GM18907 (cell line): Measurements from ENCODE around the gene TMEM156.
"Not testable (repeated sequence)": the region's sequence is repeated elsewhere in the genome, so short reads cannot be mapped to it uniquely, and the experiment has no call there.

Source experiments
- ATAC-seq: cut with Tn5 transposase; IDR thresholded peaks from one replicate; pipeline ENCODE4 v1.9.1; 2021; ENCODE audit warnings: mild to moderate bottlenecking, moderate library complexity; ENCODE audit not compliant: unreplicated experiment

Gene TMEM156

GRCh38 chr4:38995660-38996005, 36.6 kb downstream of the TMEM156 start:
- no peak for ATAC-seq

DNA sequence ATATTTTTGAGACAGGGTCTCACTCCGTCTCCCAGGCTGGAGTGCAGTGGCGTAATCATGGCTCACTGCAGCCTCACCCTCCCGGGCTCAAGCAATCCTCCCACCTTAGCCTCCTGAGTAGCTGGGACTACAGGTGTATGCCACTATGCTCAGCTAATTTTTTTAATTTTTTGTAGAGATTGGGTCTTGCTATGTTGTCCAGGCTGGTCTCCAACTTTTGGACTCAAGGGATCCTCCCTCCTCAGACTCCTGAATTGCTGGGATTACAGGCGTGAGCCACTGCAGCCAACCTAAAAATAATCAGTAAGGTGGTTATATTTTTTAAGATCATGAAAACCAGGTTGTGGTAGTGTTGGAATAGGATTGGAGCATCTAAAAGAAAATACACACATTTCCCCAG, 38.1 kb downstream of the TMEM156 start:
- no peak for ATAC-seq

DNA sequence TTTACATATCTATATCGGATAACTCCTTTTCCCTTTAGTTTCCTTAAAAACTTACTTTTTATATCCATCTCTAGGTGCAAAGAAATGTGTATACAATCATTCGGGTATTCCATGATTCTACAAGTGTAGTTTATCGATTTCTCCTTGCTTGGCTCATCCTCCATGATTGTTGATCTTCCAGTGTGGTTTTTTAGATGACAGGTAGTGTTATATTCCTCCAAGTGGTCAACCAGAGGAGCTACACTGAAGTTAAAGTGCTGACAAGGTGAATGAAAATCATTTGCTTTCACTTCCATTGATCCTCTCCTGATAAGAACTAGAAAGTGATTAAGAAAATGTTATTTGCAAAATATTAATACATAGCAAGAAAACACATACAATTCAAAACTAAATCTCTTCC, 38.5 kb downstream of the TMEM156 start:
- no peak for ATAC-seq

- no peak for ATAC-seq
Observed at GRCh38 chr4:38990241-38990640, 42.0 kb downstream of the TMEM156 start.

DNA sequence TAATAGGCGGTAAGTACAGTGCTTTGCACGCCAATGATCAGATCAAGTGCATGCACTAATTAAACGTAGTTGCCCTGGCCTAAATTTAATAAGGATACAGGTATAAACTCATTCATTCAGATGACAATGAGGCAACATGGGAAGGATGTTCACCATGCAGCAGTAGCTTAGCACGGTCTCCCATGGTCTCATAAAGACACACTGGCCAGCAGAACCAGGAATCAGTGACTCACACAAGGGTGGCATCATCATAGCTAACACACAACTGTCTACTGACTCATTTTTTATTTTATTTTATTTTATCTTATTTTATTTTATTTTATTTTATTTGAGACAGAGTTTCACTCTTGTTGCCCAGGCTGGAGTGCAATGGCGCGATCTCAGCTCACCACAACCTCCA, 42.7 kb downstream of the TMEM156 start:
- no peak for ATAC-seq

DNA sequence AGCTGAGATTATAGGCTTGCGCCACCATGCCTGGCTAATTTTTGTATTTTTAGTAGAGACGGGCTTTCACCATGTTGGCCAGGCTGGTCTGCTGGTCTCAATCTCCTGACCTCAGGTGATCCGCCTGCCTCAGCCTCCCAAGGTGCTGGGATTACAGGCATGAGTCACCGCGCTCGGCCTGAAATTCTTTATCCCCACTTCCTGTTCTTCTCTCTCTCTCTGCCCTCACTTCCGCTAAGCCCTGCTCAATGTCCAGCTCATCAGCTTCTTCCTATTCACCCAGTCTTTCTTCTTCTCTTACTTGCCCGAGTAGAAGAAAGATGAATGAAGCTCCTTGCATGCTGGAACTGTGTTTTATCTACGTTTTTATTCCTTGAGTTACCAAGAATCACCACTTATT, 43.9 kb downstream of the TMEM156 start:
- ATAC-seq = not testable (repeated sequence)

- ATAC-seq = no peak
Observed at GRCh38 chr4:38987491-38987890, 44.7 kb downstream of the TMEM156 start.

GRCh38 chr4:38985410-38986100, 46.7 kb downstream of the TMEM156 start:
- ATAC-seq = no peak

- ATAC-seq = no peak
Observed at GRCh38 chr4:38983787-38984598, 48.2 kb downstream of the TMEM156 start.

DNA sequence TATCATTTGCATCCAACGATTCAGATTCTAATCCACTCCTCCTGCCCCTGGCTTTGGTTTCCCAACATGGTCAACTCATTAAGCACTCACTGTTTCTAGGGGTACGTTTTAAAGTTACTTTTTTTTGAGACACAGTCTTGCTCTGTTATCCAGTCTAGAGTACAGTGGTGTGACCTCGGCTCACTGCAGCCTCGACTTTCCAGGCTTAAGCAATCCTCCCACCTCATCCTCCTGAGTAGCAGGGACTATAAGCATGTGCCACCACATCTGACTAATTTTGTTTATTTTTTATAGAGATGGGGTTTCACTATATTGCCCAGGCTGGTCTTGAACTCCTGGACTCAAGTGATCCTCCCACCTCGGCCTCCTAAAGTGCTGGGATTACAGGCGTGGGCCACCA, 48.9 kb downstream of the TMEM156 start:
- no peak for ATAC-seq

GRCh38 chr4:38982361-38983095, 49.7 kb downstream of the TMEM156 start:
- no peak for ATAC-seq

DNA sequence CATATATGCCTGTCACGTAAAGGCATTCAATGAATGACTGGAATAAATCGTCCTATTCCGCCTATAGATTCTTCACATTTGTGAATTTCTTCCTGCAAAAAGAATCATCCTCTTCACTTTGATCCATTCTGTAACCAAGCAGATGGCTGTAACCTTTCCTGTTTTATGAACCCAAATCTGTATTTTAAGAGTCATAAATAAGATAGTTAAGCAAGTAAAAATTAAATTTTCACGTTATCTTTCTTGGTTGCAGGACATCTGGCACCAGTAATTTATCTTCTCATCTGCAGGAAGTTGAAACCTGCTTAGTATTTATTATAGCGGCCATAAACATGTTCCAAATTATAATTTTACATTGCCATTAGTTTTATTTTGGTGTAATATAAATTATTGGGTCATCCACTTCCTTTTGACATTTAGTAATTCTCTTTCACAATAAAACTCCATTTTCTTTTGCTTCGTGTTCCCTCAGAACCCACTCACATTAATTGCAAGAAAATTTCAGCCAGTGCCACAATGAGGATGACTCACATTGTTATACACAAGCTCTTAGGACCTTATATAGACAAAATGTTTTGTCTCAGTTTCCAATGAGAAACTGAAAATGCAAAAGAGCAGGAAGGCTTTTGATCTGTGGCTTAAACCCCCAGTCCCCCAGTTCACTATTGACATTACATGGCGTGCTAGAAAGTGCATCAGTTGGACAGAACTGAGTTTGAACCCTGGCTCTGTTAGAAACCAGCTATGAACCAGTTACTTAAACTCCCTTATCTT, 51.1 kb downstream of the TMEM156 start:
- peak; percentile 61 for ATAC-seq

- ATAC-seq = no peak
Observed at GRCh38 chr4:38979511-38980230, 52.5 kb downstream of the TMEM156 start.

- no peak for ATAC-seq
Observed at GRCh38 chr4:38979081-38979480, 53.1 kb downstream of the TMEM156 start.

GRCh38 chr4:38976308-38976707, 55.9 kb downstream of the TMEM156 start:
- ATAC-seq = no peak

- ATAC-seq = no peak
Observed at GRCh38 chr4:38968668-38969067, 63.5 kb downstream of the TMEM156 start.

GRCh38 chr4:38967260-38968095, 64.7 kb downstream of the TMEM156 start:
- no peak for ATAC-seq

GRCh38 chr4:38965866-38966265, 66.3 kb downstream of the TMEM156 start:
- no peak for ATAC-seq

DNA sequence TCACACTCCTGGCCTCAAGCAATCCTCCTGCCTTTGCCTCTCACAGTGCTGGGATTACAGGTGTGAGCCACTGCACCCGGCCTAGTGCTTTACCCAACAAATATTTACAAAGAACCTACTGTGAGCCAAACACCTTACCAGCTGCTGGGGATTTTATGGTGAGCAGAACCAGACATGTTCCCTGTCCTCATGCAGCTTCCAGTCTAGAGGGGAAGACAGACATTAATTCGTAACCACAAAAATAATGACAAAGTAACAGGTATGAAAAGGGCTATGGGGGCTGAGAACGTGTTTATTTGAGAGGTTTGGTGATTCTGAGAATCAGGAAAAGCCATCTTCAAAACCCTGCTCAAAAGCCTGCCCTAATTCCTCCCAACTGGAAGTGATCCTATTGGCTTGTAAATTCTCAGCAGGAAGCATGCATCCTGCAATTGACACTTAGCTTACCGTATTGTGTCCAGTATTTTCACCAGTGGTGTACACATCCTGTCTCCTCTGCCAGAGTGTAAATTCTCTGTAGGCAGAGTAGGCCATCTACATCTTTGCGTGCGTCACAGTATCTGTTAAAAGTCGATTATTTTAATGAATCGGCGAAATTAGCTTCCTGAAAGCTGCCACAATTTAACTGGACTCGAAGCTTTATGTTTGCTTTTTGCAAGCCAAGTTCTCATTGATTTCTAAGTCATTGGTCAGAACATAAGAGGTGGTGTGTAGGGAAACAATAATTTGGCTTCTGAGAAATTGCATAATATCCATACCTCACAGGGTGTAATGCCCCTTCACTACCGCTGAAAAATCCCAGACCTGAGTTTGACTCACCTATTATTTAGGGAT, 67.0 kb downstream of the TMEM156 start:
- no peak for ATAC-seq
